Hepatocyte (in vitro differentiated cells): ENCODE results near the gene CENPQ.

Source experiments
- CTCF ChIP-seq: fragments of 200-600 bp; sonication (generic); IDR thresholded peaks from 2 replicates; pipeline ENCODE4 v1.5.1; 2016; ENCODE audit warnings: antibody characterized with exemption, mild to moderate bottlenecking; ENCODE audit not compliant: poor library complexity
- EZH2 ChIP-seq: fragments of 200-600 bp; sonication (generic); IDR thresholded peaks from 2 replicates; pipeline ENCODE4 v1.6.1; 2016; ENCODE audit warnings: antibody characterized with exemption, mild to moderate bottlenecking, borderline replicate concordance

- no peak for TF ChIP-seq CTCF
- no peak for TF ChIP-seq EZH2
These were observed 27.5 kb downstream of the CENPQ start for GRCh38 chr6:49490633-49491032.
